Smooth muscle cell (in vitro differentiated cells): ENCODE measurements around the gene LSAMP. TPM values are rescaled to one million over a fixed set of nuclear protein-coding genes. Genes with fewer than 3 reads are reported as not detected.

ENCODE experiments used
- DNase-seq: peaks from one replicate; lab custom pipeline; 2025; ENCODE audit not compliant: unreplicated experiment; lab: John Stamatoyannopoulos, UW
- H2AFZ ChIP-seq: fragments of 200-600 bp; sonication (generic); 2 replicates; pipeline ENCODE4 v1.6.0; 2016; ENCODE audit warnings: antibody characterized with exemption, low read depth, mild to moderate bottlenecking
- H3F3A ChIP-seq: fragments of 200-600 bp; sonication (generic); 2 replicates; pipeline ENCODE4 v1.6.0; 2017; ENCODE audit warnings: antibody characterized with exemption, low read depth
- H3K27ac ChIP-seq: fragments of 200-600 bp; sonication (generic); 2 replicates; pipeline ENCODE4 v1.5.1; 2016; ENCODE audit warnings: low read depth, mild to moderate bottlenecking
- H3K27me3 ChIP-seq: fragments of 200-600 bp; sonication (generic); 2 replicates; pipeline ENCODE4 v1.6.1; 2016; ENCODE audit warnings: low read depth, mild to moderate bottlenecking
- H3K36me3 ChIP-seq: fragments of 200-600 bp; sonication (generic); 2 replicates; pipeline ENCODE4 v1.5.1; 2016; ENCODE audit warnings: low read depth
- H3K4me1 ChIP-seq: fragments of 200-600 bp; sonication (generic); 2 replicates; pipeline ENCODE4 v1.5.1; 2016; ENCODE audit warnings: low read depth
- H3K4me2 ChIP-seq: fragments of 200-600 bp; sonication (generic); 2 replicates; pipeline ENCODE4 v1.6.0; 2016; ENCODE audit warnings: mild to moderate bottlenecking
- H3K4me3 ChIP-seq: fragments of 200-600 bp; sonication (generic); 2 replicates; pipeline ENCODE4 v1.5.1; 2016; ENCODE audit warnings: mild to moderate bottlenecking
- H3K79me2 ChIP-seq: fragments of 200-600 bp; sonication (generic); 2 replicates; pipeline ENCODE4 v1.6.0; 2016; ENCODE audit warnings: low read depth, mild to moderate bottlenecking
- H3K9ac ChIP-seq: fragments of 200-600 bp; sonication (generic); 2 replicates; pipeline ENCODE4 v1.6.0; 2016; ENCODE audit warnings: low read depth
- H3K9me3 ChIP-seq: fragments of 200-600 bp; sonication (generic); replicated peaks from 2 replicates; pipeline ENCODE4 v1.5.1; 2016; ENCODE audit warnings: low read depth
- H4K20me1 ChIP-seq: fragments of 200-600 bp; sonication (generic); 2 replicates; pipeline ENCODE4 v1.6.0; 2016; ENCODE audit warnings: low read depth
- WGBS: methylation state at CpG from one replicate; pipeline ENCODE4 v1.1.7; 2016; ENCODE audit warnings: low lambda C conversion rate; 5-methylcytosine and 5-hydroxymethylcytosine counted together
- polyA plus RNA-seq: library from polyadenylated mRNA; unstranded; fragments of >200 nt; fragmentation: Nextera tagmentation; extraction: Ambion mirVana; gene quantifications from 2 replicates; pipeline ENCODE4 v1.2.1, GENCODE V29; 2016
- total RNA-seq: library from RNA; depleted of rRNA; stranded (reverse); fragments of >200 nt; gene quantifications from 2 replicates; pipeline ENCODE4 v1.2.3, GENCODE V29; 2014
- TF ChIP-seq, protein P1 (sequence below): fragments of 200-600 bp; sonication (generic); IDR thresholded peaks from 2 replicates; pipeline ENCODE4 v1.5.1; 2017; ENCODE audit warnings: borderline replicate concordance, mild to moderate bottlenecking, antibody characterized with exemption; ENCODE audit not compliant: insufficient read depth, poor library complexity, severe bottlenecking

The LSAMP gene
- total and polyA plus RNA-seq, 2 experiments from 2014 or later = 11.2 to 13.6 TPM

DNA sequence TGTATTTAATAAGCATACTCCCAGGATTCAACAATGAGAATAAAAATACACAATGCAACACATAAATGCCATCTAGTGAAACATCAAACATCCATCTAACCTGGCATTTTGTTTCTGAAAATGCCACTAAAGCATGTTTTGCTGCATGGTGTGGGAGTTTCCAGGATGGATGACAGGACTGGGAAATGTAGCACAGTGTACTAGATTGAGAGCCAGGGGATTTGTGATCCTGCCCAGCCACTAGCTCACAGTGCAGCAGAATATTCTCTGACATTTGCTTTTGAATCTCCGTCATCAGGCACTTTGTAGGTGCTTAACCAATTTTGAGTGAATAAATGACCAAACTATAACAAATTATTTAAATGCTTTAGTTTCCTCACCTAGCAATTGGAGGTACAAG is 417.1 kb downstream of the LSAMP start:
- 100% methylated on average over 1 of the region's 1 CpG for WGBS
- Histone ChIP-seq H3K27ac (no peak overlapping the region), H3F3A (no peaks in the 10 kb centered on the region), H3K9ac (no peak overlapping the region), H3K36me3 (no peaks in the 10 kb centered on the region), H3K9me3 (no peaks in the 10 kb centered on the region), H3K79me2 (no peaks in the 10 kb centered on the region), H4K20me1 (no peaks in the 10 kb centered on the region), H3K27me3 (no peaks in the 10 kb centered on the region), H3K4me1 (no peaks in the 10 kb centered on the region), H2AFZ (no peak overlapping the region), H3K4me2 (no peak overlapping the region), H3K4me3 (no peak overlapping the region)
- DNase-seq = no peak
- TF ChIP-seq, protein P1, sequence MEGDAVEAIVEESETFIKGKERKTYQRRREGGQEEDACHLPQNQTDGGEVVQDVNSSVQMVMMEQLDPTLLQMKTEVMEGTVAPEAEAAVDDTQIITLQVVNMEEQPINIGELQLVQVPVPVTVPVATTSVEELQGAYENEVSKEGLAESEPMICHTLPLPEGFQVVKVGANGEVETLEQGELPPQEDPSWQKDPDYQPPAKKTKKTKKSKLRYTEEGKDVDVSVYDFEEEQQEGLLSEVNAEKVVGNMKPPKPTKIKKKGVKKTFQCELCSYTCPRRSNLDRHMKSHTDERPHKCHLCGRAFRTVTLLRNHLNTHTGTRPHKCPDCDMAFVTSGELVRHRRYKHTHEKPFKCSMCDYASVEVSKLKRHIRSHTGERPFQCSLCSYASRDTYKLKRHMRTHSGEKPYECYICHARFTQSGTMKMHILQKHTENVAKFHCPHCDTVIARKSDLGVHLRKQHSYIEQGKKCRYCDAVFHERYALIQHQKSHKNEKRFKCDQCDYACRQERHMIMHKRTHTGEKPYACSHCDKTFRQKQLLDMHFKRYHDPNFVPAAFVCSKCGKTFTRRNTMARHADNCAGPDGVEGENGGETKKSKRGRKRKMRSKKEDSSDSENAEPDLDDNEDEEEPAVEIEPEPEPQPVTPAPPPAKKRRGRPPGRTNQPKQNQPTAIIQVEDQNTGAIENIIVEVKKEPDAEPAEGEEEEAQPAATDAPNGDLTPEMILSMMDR = no peak

DNA sequence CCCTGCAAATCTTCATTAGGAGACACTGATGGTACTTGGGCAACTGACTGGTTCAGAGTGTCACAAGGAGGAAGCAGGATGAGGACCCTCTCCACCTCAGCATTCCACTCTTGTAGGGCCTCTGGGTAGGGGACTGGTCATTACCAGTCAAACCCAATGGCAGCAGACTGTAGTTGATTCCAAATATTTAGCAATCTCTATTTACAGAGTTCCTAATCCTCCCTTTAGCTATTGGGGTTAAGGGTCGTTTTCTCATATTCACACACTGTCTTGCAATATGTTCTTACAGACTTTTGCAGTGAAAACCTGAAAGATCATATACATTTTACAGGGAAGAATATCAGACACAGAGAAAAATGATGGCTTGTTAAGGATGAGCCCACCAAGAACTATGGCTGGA is 424.3 kb downstream of the LSAMP start:
- no peak overlapping the region for H3K27ac ChIP-seq
- H2AFZ ChIP-seq = no peak overlapping the region

DNA sequence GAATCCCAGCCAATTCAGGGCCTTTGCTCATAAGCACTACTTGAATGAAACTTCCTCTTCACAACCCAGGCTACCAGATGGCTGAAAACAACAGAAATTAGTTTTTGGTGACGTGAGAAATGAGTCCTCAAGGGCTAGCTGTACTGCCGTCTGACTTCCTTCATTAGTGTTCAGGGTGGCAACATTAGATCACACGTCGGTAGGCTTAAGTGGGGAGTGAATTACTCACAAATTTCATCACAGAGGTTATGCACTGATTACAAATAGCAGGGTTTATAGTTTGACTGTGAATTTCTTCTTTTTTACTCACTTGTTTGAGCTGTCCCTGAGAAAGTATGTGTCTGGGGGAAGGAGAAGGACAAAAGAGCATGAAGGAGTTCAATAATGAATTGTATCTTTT is 424.8 kb downstream of the LSAMP start:
- no peak overlapping the region for H3K27ac ChIP-seq
- H2AFZ ChIP-seq = no peak overlapping the region
- no peaks in the 10 kb centered on the region for H3K27me3 ChIP-seq
- TF ChIP-seq, protein P1 = no peak
- WGBS = 51% methylated on average over 4 of the region's 4 CpGs
- no peak overlapping the region for H3K4me2 ChIP-seq
- no peaks in the 10 kb centered on the region for H3K79me2 ChIP-seq
- H3K4me3 ChIP-seq = no peak overlapping the region
- no peaks in the 10 kb centered on the region for H3K9me3 ChIP-seq
- H3K9ac ChIP-seq = no peak overlapping the region
- no peaks in the 10 kb centered on the region for H3K4me1 ChIP-seq
- H3K36me3 ChIP-seq = no peaks in the 10 kb centered on the region
- no peaks in the 10 kb centered on the region for H3F3A ChIP-seq
- no peaks in the 10 kb centered on the region for H4K20me1 ChIP-seq
- no peak for DNase-seq

More for the DNA sequence above, 424.3 kb downstream of the LSAMP start:
- Histone ChIP-seq H3K36me3 (no peaks in the 10 kb centered on the region), H3F3A (no peaks in the 10 kb centered on the region), H3K27me3 (no peaks in the 10 kb centered on the region), H3K9me3 (no peaks in the 10 kb centered on the region), H3K4me1 (no peaks in the 10 kb centered on the region), H3K79me2 (no peaks in the 10 kb centered on the region), H4K20me1 (no peaks in the 10 kb centered on the region), H3K4me3 (no peak overlapping the region), H3K9ac (no peak overlapping the region), H3K4me2 (no peak overlapping the region)
- no peak for DNase-seq
- TF ChIP-seq, protein P1 = no peak
- WGBS = 89% methylated on average over 1 of the region's 1 CpG

DNA sequence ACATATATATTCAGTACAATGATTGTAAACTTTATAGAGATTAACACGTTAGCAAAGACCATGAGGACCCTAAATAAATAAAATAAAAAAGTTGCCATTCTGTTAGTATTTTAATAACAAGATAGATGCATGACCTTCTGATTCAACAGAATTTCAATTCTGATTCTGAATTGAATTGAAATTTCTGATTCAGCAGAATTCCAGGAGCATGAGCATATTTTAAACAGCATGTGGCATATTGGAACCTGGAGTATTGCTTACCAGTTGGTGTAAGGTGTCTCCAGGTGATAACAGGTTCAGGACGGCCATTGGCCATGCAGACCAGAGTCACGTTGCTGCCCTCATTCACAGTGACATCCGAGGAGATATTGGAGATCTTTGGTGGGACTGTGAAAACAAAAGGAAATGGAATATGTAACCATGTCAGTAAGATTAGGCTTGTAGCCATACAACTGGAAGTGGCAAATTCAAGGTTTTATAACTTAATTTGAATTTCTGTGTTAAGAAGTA is 426.0 kb downstream of the LSAMP start:
- no peaks in the 10 kb centered on the region for H3K4me1 ChIP-seq
- no peak overlapping the region for H2AFZ ChIP-seq
- no peak for DNase-seq
- no peak overlapping the region for H3K9ac ChIP-seq
- no peak overlapping the region for H3K4me2 ChIP-seq
- TF ChIP-seq, protein P1 = no peak
- H3F3A ChIP-seq = no peaks in the 10 kb centered on the region
- 92% methylated on average over 4 of the region's 4 CpGs for WGBS
- H3K79me2 ChIP-seq = no peaks in the 10 kb centered on the region
- no peak overlapping the region for H3K4me3 ChIP-seq
- no peaks in the 10 kb centered on the region for H3K9me3 ChIP-seq
- H3K27me3 ChIP-seq = no peaks in the 10 kb centered on the region
- no peaks in the 10 kb centered on the region for H4K20me1 ChIP-seq
- H3K36me3 ChIP-seq = no peaks in the 10 kb centered on the region
- H3K27ac ChIP-seq = no peak overlapping the region
